K562 (cell line): ENCODE data around the gene RNF141. TPM values are rescaled to one million over a fixed set of nuclear protein-coding genes. Genes with fewer than 3 reads are reported as not detected.
A peak's percentile ranks its signal among the peaks of the same experiment; 100 is the strongest.

Experiments
- ATAC-seq: fragments of 200-7000 bp; cut with Tn5 transposase; 3 replicates; pipeline ENCODE4 v1.9.1; 2020; ENCODE audit warnings: moderate library complexity
- BruUV-seq: library from RNA; stranded (reverse); fragments of 400-500 nt; replicated peaks from 2 replicates; lab custom pipeline; 2021; lab: Mats Ljungman, UMichigan
- CTCF ChIA-PET: fragments of 300-600 bp; formaldehyde crosslinking; extraction: SDS; loops from one replicate; lab custom pipeline; 2021; ENCODE audit warnings: low intra/inter-chr PET ratio; lab: Yijun Ruan, JAX
- POLR2A ChIA-PET: fragments of 300-600, 350-650 bp; sonication (Branson Sonifier 250); formaldehyde crosslinking; extraction: SDS; loops from one replicate; lab custom pipeline; 2021; ENCODE audit warnings: antibody characterized with exemption, inconsistent platforms; lab: Yijun Ruan, JAX
- DNase-seq, 4 experiments: peaks; one replicate each; pipeline versions ENCODE4 v3.0.0 to v3.0.0-alpha.2; 2011 to 2018; ENCODE audit warnings: low spot score in 3 of 4, mixed read lengths in 3 of 4; ENCODE audit errors: extremely low read depth in 1 of 4
- FAIRE-seq: peaks from 2 replicates; lab custom pipeline; 2011; peaks lifted over from hg19 to GRCh38; lab: Jason Lieb, UNC
- H2AFZ ChIP-seq: 2 replicates; pipeline ENCODE4 v1.6.0; 2011; ENCODE audit warnings: low read depth, low read length, control low read depth, inconsistent platforms
- H3K27ac ChIP-seq: fragments of 200-600 bp; 3 replicates; pipeline ENCODE4 v1.8.0; 2011; ENCODE audit warnings: low read depth, mild to moderate bottlenecking, control low read depth, inconsistent platforms, low read length, moderate library complexity, mixed read lengths; ENCODE audit errors: extremely low read depth
- H3K27me3 ChIP-seq, 2 experiments: fragments of 300-600 bp in 1 of 2; 2 replicates in 1 of 2; 3 replicates in 1 of 2; pipeline versions ENCODE4 v1.6.0 to v1.8.0; 2011; ENCODE audit warnings: inconsistent platforms in 2 of 2, low read length in 2 of 2, mild to moderate bottlenecking in 1 of 2, mixed read lengths in 1 of 2, moderate library complexity in 1 of 2; ENCODE audit not compliant: control insufficient read depth in 2 of 2, insufficient read depth in 2 of 2
- H3K36me3 ChIP-seq: fragments of 300-600 bp; 3 replicates; pipeline ENCODE4 v1.8.0; 2011; ENCODE audit warnings: mild to moderate bottlenecking, low read length, inconsistent platforms; ENCODE audit not compliant: control insufficient read depth, insufficient read depth
- H3K4me1 ChIP-seq, 2 experiments: fragments of 200-600 bp in 1 of 2; replicated peaks in 1 of 2; 2 replicates in 1 of 2; 3 replicates in 1 of 2; pipeline versions ENCODE4 v1.5.1 to v1.8.0; 2011; ENCODE audit warnings: inconsistent platforms in 2 of 2, low read length in 2 of 2, mild to moderate bottlenecking in 1 of 2, mixed read lengths in 1 of 2, moderate library complexity in 1 of 2; ENCODE audit not compliant: control insufficient read depth in 2 of 2, insufficient read depth in 2 of 2
- H3K4me2 ChIP-seq: 2 replicates; pipeline ENCODE4 v1.6.1; 2011; ENCODE audit warnings: low read length, control low read depth, inconsistent platforms, mixed read lengths; ENCODE audit not compliant: insufficient read depth
- H3K4me3 ChIP-seq: fragments of 200-600 bp; sonication (generic), shearing (Covaris generic); 2 replicates; pipeline ENCODE4 v1.5.1; 2016; ENCODE audit warnings: control low read depth, inconsistent platforms
- H3K79me2 ChIP-seq: fragments of 200-600 bp; 3 replicates; pipeline ENCODE4 v1.8.0; 2011; ENCODE audit warnings: low read length, inconsistent platforms; ENCODE audit not compliant: control insufficient read depth, insufficient read depth
- H3K9ac ChIP-seq, 2 experiments: 2 replicates each; pipeline versions ENCODE4 v1.6.0 to v1.6.1; 2011; ENCODE audit warnings: low read depth in 2 of 2, low read length in 2 of 2, control low read depth in 1 of 2, inconsistent platforms in 1 of 2, mild to moderate bottlenecking in 1 of 2, mixed read lengths in 1 of 2; ENCODE audit not compliant: insufficient read depth in 1 of 2
- H3K9me1 ChIP-seq: one replicate; pipeline ENCODE4 v1.6.0; 2011; ENCODE audit warnings: inconsistent platforms, mild to moderate bottlenecking, low read length, moderate library complexity; ENCODE audit not compliant: control insufficient read depth, insufficient read depth
- H3K9me3 ChIP-seq: replicated peaks from 2 replicates; pipeline ENCODE4 v1.5.1; 2011; ENCODE audit warnings: low read depth, low read length, inconsistent platforms; ENCODE audit not compliant: control insufficient read depth, insufficient read depth
- H4K20me1 ChIP-seq: replicated peaks from 2 replicates; pipeline ENCODE4 v1.6.1; 2011; ENCODE audit warnings: low read length, inconsistent platforms, mixed read lengths; ENCODE audit not compliant: control insufficient read depth, insufficient read depth
- GABPB2 ChIP-seq: fragments of 250-450 bp; sonication (Bioruptor Pico); conservative IDR thresholded peaks from 2 replicates; pipeline ENCODE4 v1.5.1; 2021; ENCODE audit warnings: mild to moderate bottlenecking
- PTRF ChIP-seq: fragments of 450-650 bp; IDR thresholded peaks from 2 replicates; pipeline ENCODE4 v1.6.1; 2016; ENCODE audit warnings: mild to moderate bottlenecking, missing genetic modification characterization, missing compliant biosample characterization
- TFE3 ChIP-seq: fragments of 450-650 bp; formaldehyde crosslinking; IDR thresholded peaks from 2 replicates; pipeline ENCODE4 v1.4.0; 2020; ENCODE audit warnings: mild to moderate bottlenecking, mixed read lengths
- ZBTB17 ChIP-seq: fragments of 450-650 bp; formaldehyde crosslinking; IDR thresholded peaks from 2 replicates; pipeline ENCODE4 v1.4.0; 2020; ENCODE audit warnings: mild to moderate bottlenecking
- ZNF124 ChIP-seq: sonication (generic); formaldehyde crosslinking; IDR thresholded peaks from 2 replicates; pipeline ENCODE4 v1.8.1; 2022; ENCODE audit warnings: missing genetic modification reagents
- ZNF609 ChIP-seq: sonication (generic); formaldehyde crosslinking; IDR thresholded peaks from 2 replicates; pipeline ENCODE4 v1.8.1; 2023; ENCODE audit warnings: missing genetic modification reagents, mild to moderate bottlenecking, borderline replicate concordance
- WGBS: fragments of 100-300 bp; shearing (Covaris generic); methylation state at CpG from one replicate; pipeline ENCODE4 v1.1.6; 2016; ENCODE audit warnings: low coverage, mixed read lengths; ENCODE audit not compliant: insufficient coverage; ENCODE audit errors: missing lambda C conversion rate; 5-methylcytosine and 5-hydroxymethylcytosine counted together
- in situ Hi-C: fragments of 300-500 bp; cut with MboI; formaldehyde crosslinking; loops from 4 replicates; pipeline ENCODE4 v1.15.0; 2018; ENCODE audit warnings: inconsistent platforms, mixed read lengths
- intact Hi-C: fragments of 100-400 bp; cut with micrococcal nuclease; formaldehyde crosslinking; loops from 2 replicates; pipeline ENCODE4 v1.14.2; 2022
- polyA plus RNA-seq, 8 experiments: library from polyadenylated mRNA; depleted of rRNA in 4 of 8; stranded (reverse) in 5 of 8; unstranded in 3 of 8; fragments of >200 nt; fragmentation: Nextera tagmentation in 2 of 8; fragmentation: Illumina TruSeq in 1 of 8; extraction: Ambion mirVana in 2 of 8; extraction: Trizol in 1 of 8; gene quantifications; 2 replicates each; pipeline versions ENCODE4 v1.2.1 to v1.2.3, GENCODE V29; 2011 to 2014; ENCODE audit warnings: inconsistent platforms in 1 of 8, missing spikeins in 1 of 8
- total RNA-seq, 7 experiments: library from RNA; depleted of rRNA in 6 of 7; stranded (reverse); fragments of >200 nt in 6 of 7; fragmentation: Illumina TruSeq in 2 of 7; extraction: Trizol in 2 of 7; gene quantifications; 2 replicates each; pipeline versions ENCODE4 v1.2.1 to v1.2.3, GENCODE V29; 2011 to 2021; ENCODE audit warnings: low replicate concordance in 1 of 7

The RNF141 gene
- total and polyA plus RNA-seq, 9 of the 15 experiments (the other 6 are each of a cell fraction or from before 2014, with no cell fraction given), result 9.7 to 51.9 (median 18.9) TPM

- peak in 3 of 4 experiments; percentile 39 to 63 (median 48) for DNase-seq
- Histone ChIP-seq H4K20me1 (no peaks in the 10 kb centered on the region), H3K9me3 (no peaks in the 10 kb centered on the region), H3K36me3 (no peaks in the 10 kb centered on the region), H3K4me2 (peak overlapping the region; percentile 93), H3K9ac (peak overlapping the region; percentile 83 to 96), H3K27ac (peak overlapping the region; percentile 86), H2AFZ (peak overlapping the region; percentile 99), H3K9me1 (no peaks in the 10 kb centered on the region), H3K27me3 (no peaks in the 10 kb centered on the region), H3K4me3 (peak overlapping the region; percentile 74), H3K4me1 (peaks cover 8 to 11% of the 10 kb centered on the region in 2 experiments; a peak in 4 of 5 replicates), H3K79me2 (peaks cover 15% of the 10 kb centered on the region)
- POLR2A ChIA-PET, result interaction anchor here (0.6 to 1.8 kb wide), 16 partner anchors 9 to 210 kb away, joined by 3 to 11 read pairs (median 4); partner anchors contain the start of gene CTR9
- CTCF ChIA-PET, result interaction anchor here (0.6 kb wide), 1 partner anchor 135 kb away, joined by 4 read pairs; no protein-coding TSS in a partner anchor
- under 1% methylated on average over 22 of the region's 25 CpGs for WGBS
- no peak for FAIRE-seq
- in situ Hi-C loops (no loop called here), intact Hi-C loops (loop anchor here (2.0 kb wide), 1 partner anchor 134 kb away; no protein-coding TSS in a partner anchor)
- peak; percentile 79 for ATAC-seq
- no TSS peak for BruUV-seq
- TF ChIP-seq PTRF, result no peak
- no peak for TF ChIP-seq TFE3 (CRISPR knock-in tag)
- TF ChIP-seq ZNF124 (CRISPR knock-in tag), result no peak
- TF ChIP-seq ZNF609 (CRISPR knock-in tag), result 0 out of 2 replicates have a peak, but pooled peaks have one; percentile 17
- 0 out of 2 replicates have a peak, but pooled peaks have one; percentile 7 for TF ChIP-seq ZBTB17 (CRISPR knock-in tag)
- no peak for TF ChIP-seq GABPB2 (CRISPR knock-in tag)
Measured at GRCh38 chr11:10540546-10540914, 457 bp downstream of the RNF141 start.
